Bronchial epithelial cell (primary cell): ENCODE data around the gene VPREB3. TPM values are rescaled to one million over a fixed set of nuclear protein-coding genes. Genes with fewer than 3 reads are reported as not detected.

ENCODE experiments used
- DNase-seq: peaks from one replicate; pipeline ENCODE4 v3.0.0-alpha.2; 2010; ENCODE audit warnings: low read depth
- FAIRE-seq: peaks from 2 replicates; lab custom pipeline; 2011; peaks lifted over from hg19 to GRCh38; lab: Jason Lieb, UNC
- H3K27me3 ChIP-seq: 2 replicates; pipeline ENCODE4 v1.5.1; 2011; ENCODE audit warnings: low read length; ENCODE audit not compliant: control insufficient read depth, insufficient read depth
- H3K36me3 ChIP-seq: 2 replicates; pipeline ENCODE4 v1.5.1; 2011; ENCODE audit warnings: low read length; ENCODE audit not compliant: control insufficient read depth, insufficient read depth
- H3K4me3 ChIP-seq: 2 replicates; pipeline ENCODE4 v1.5.1; 2011; ENCODE audit warnings: mild to moderate bottlenecking, low read depth, low read length, control low read depth
- total RNA-seq: library from RNA; depleted of rRNA; stranded (reverse); fragments of >200 nt; gene quantifications from 2 replicates; pipeline ENCODE4 v1.2.1, GENCODE V29; 2014
- TF ChIP-seq, protein P1 (sequence below): IDR thresholded peaks from 2 replicates; pipeline ENCODE4 v1.5.1; 2011; ENCODE audit warnings: mild to moderate bottlenecking, moderate library complexity, low read length, control low read depth, inconsistent platforms; ENCODE audit not compliant: insufficient read depth, severe bottlenecking

VPREB3 gene
- total RNA-seq, 1 donor from 2014 or later = not detected

DNA sequence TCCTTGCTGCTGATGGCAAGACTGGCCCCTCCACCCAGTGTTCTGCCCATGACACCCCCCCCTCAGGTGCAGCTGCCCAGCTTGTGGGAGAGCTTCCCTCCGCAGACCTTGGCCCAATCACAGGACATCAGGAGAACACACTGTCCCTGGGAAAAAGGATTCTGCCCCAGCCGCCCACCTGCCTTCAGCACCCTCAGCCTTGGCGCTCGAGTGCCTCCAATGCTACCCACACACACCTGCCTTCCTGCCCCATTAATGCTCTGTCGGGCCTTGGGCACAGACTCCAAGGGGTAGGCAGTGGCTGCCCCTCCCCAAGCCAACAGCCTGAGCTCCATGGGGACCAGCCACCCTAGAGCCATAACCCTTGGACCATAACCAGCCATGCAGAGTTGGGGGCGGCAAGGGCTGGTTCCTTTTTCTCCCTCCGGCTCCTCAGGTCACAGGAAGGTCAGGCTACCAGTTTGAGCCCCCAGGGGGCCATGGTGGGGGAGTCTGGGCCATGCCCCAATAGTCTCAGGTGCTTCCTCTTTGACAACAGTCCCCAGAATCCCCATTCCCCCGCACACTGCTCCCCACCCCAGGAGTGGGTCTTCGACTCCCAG is 2.0 kb downstream of the VPREB3 start:
- DNase-seq (no peak), FAIRE-seq (no peak)
- TF ChIP-seq, protein P1, sequence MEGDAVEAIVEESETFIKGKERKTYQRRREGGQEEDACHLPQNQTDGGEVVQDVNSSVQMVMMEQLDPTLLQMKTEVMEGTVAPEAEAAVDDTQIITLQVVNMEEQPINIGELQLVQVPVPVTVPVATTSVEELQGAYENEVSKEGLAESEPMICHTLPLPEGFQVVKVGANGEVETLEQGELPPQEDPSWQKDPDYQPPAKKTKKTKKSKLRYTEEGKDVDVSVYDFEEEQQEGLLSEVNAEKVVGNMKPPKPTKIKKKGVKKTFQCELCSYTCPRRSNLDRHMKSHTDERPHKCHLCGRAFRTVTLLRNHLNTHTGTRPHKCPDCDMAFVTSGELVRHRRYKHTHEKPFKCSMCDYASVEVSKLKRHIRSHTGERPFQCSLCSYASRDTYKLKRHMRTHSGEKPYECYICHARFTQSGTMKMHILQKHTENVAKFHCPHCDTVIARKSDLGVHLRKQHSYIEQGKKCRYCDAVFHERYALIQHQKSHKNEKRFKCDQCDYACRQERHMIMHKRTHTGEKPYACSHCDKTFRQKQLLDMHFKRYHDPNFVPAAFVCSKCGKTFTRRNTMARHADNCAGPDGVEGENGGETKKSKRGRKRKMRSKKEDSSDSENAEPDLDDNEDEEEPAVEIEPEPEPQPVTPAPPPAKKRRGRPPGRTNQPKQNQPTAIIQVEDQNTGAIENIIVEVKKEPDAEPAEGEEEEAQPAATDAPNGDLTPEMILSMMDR = no peak
- no peaks in the 10 kb centered on the region for H3K27me3 ChIP-seq
- H3K4me3 ChIP-seq = no peak overlapping the region
- no peaks in the 10 kb centered on the region for H3K36me3 ChIP-seq

DNA sequence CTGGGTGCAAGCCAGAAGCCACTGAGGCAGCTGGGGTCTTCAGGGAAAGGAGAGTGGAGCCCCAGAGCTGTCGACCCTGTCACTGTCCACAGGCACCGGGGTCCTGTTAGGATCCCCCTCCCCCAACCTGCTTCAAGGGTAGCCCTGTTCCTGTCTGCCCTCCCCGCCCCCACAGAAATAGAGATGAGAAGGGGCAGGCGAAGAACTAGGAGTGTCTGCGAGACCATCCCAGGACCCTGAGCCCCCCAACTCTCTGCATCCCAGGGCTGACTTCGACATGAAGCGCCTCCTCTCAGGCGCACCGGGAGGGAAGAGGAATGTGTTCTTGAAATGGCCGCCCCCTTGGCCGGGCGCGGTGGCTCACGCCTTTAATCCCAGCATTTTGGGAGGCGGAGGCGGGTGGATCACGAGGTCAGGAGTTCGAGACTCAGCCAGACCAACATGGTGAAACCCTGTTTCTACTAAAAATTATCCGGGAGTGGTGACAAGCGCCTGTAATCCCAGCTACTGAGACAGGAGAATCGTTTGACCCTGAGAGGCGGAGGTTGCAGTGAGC is 2.7 kb downstream of the VPREB3 start:
- Histone ChIP-seq H3K27me3 (no peaks in the 10 kb centered on the region), H3K4me3 (peak overlapping the region; percentile 70), H3K36me3 (no peaks in the 10 kb centered on the region)
- FAIRE-seq = no peak
- peak; percentile 11 for DNase-seq
- TF ChIP-seq, protein P1 = no peak

DNA sequence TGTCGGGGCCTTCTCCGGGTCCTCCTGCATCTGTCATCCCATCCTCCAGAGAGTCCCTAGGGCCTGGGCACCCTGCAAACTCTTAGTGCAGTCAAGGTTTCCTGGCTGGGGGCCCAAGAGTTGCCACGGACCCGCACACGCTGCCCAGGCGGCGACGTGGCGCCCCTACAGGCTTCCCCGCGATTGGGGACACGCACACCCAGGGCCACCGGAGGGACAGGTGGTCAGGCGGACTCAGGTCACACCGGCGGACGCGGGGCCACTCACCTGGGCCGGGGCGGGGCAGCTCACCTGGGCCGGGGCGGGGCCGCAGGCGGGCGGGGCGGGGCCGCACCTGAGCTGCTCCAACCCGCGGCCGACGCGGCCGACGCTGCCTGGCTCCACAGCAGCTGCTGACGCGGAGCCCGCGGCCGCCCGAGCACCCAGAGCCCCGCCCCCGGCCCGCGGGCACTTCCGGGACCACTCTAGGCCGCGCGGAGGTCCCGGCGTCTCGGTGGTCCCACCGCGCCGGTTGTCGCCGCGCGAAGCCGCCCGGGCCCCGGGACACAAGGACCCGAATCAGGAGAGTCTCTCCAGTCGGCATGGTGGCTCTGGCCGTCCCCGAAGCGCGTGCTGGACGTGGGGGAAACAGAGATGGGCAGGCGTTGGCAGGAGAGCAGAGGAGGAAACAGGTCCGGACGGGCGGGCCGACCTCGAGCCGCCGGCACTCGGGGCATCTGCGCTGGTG is 3.3 kb downstream of the VPREB3 start, which contains the start of gene ZNF70:
Gene ZNF70 (minus strand): TSS at position 399 of the 727 bp plus-strand sequence. CDS start 5,972 bp downstream, outside the sequence.
- TF ChIP-seq, protein P1 = no peak
- H3K27me3 ChIP-seq = no peaks in the 10 kb centered on the region
- FAIRE-seq = no peak
- DNase-seq = peak; percentile 65
- no peaks in the 10 kb centered on the region for H3K36me3 ChIP-seq
- peak within 1 kb of the TSS; percentile 70 for H3K4me3 ChIP-seq

DNA sequence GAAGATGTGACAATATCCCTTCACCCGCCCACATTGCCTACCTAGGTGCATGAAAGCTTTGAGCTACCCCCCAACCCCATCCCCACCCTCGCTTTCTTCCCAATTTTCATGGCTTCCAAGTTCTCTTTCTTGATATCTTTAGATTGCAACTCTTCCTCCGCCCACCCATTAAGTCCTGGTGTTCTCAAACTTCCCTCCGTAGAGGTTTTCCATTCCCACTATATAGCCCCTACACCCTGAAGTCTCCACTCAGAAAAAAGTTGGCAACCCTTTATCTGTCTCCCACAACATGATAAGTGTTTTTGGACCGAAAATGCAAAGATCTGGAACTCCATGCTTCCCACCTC is 3.9 kb downstream of the VPREB3 start:
- DNase-seq (no peak), FAIRE-seq (no peak)
- TF ChIP-seq, protein P1 = no peak

DNA sequence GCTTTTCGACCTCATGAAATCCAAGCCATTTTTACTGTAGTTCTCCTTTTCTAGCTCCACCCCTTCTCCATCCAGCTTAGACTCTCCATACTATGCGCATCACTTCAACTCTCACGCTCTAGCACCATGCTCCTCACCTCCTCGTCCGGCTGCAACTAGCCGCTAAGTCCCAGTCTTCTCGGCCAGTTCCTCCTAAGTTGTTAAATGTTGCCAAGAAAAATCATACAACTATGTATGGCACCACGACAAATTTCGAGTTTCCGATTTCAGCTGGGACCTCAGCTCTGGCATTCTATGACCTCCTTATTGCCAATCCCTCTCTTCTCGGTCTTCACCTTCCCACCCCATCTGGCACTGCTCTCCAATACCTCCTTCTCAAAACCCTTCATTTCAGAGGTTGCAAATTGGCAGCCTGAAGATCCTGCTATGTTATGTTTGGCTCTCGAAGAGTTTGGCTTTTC is 4.4 kb downstream of the VPREB3 start:
- no peaks in the 10 kb centered on the region for H3K27me3 ChIP-seq
- FAIRE-seq = no peak
- TF ChIP-seq, protein P1 = no peak
- H3K4me3 ChIP-seq = peak overlapping the region; percentile 2
- no peaks in the 10 kb centered on the region for H3K36me3 ChIP-seq
- DNase-seq = no peak

More for the DNA sequence above, 3.9 kb downstream of the VPREB3 start:
- no peaks in the 10 kb centered on the region for H3K36me3 ChIP-seq
- H3K4me3 ChIP-seq = peak overlapping the region; percentile 70
- no peaks in the 10 kb centered on the region for H3K27me3 ChIP-seq
